Measurements from ENCODE around the gene DTHD1. TPM values are rescaled to one million over a fixed set of nuclear protein-coding genes. Genes with fewer than 3 reads are reported as not detected.

Gene DTHD1
- total RNA-seq, 1 donor from 2014 or later: not detected

DNA sequence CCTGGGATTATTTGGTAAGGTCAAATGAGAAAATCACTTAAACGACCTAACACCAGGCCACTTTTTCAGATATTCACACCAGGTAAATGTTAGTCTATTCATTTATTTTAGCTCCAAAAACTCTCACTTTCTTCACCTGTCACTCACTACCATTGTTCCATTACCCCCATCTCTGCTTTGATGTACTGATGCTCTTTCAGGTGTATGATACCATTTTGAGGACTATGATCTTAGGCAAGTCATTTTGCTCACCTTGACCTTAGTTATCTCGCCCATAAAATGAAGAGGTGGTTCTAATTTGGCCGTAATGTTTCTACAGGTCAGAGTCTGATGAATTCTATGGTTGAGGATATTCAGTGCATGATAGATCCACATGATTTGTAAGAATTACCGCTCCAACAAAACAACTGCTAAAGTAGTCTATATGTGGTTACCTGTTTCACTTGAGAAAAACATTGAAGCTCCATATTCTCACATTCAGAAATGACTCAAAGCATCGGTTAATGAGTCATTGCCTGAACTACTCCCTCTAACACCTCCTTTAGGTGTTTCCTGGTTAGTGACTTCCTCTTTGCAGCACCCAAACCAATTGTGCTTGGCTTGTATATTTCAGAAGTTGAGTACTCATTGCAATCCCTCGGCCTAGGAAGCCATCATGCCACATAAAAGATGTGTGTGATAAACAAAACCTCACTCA lies 4.5 kb downstream of the DTHD1 start:
- H3K9ac ChIP-seq (ENCODE audit: low read length): no peak overlapping the region
- no peak overlapping the region for H3K27ac Mint-ChIP-seq (ENCODE audit: unreplicated experiment)
- H3K9me3 ChIP-seq (ENCODE audit: insufficient read depth, low read depth, low read length): no peaks in the 10 kb centered on the region
- no peak overlapping the region for H3K4me3 ChIP-seq (ENCODE audit: insufficient read depth, low read depth, low read length)
- no peaks in the 10 kb centered on the region for H3K9me3 Mint-ChIP-seq (ENCODE audit: unreplicated experiment)
- H3K4me2 ChIP-seq (ENCODE audit: low read length): no peak overlapping the region
- TF ChIP-seq, protein P1, sequence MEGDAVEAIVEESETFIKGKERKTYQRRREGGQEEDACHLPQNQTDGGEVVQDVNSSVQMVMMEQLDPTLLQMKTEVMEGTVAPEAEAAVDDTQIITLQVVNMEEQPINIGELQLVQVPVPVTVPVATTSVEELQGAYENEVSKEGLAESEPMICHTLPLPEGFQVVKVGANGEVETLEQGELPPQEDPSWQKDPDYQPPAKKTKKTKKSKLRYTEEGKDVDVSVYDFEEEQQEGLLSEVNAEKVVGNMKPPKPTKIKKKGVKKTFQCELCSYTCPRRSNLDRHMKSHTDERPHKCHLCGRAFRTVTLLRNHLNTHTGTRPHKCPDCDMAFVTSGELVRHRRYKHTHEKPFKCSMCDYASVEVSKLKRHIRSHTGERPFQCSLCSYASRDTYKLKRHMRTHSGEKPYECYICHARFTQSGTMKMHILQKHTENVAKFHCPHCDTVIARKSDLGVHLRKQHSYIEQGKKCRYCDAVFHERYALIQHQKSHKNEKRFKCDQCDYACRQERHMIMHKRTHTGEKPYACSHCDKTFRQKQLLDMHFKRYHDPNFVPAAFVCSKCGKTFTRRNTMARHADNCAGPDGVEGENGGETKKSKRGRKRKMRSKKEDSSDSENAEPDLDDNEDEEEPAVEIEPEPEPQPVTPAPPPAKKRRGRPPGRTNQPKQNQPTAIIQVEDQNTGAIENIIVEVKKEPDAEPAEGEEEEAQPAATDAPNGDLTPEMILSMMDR (IDR thresholded peaks at IDR 0.05; ENCODE audit: insufficient read depth, low read depth, low read length): no peak
- no peak for TF ChIP-seq EZH2 (IDR thresholded peaks at IDR 0.05; ENCODE audit: insufficient read depth, low read length)
- H3K27ac ChIP-seq (ENCODE audit: low read depth, low read length): no peak overlapping the region
- H3K79me2 ChIP-seq (ENCODE audit: insufficient read depth, low read length): no peaks in the 10 kb centered on the region
- DNase-seq (ENCODE audit: low read depth): no peak
- no peaks in the 10 kb centered on the region for H3K4me1 Mint-ChIP-seq (ENCODE audit: low read depth, unreplicated experiment)
- H3K36me3 ChIP-seq (ENCODE audit: insufficient read depth, low read length): no peaks in the 10 kb centered on the region
- H2AFZ ChIP-seq (ENCODE audit: low read depth, low read length): no peak overlapping the region
- no peaks in the 10 kb centered on the region for H4K20me1 ChIP-seq (ENCODE audit: insufficient read depth, low read length)
- no peaks in the 10 kb centered on the region for H3K4me1 ChIP-seq (ENCODE audit: insufficient read depth, low read length)
- no peaks in the 10 kb centered on the region for H3K27me3 ChIP-seq (ENCODE audit: insufficient read depth, low read length)
- no peaks in the 10 kb centered on the region for H3K27me3 Mint-ChIP-seq (ENCODE audit: low read depth, unreplicated experiment)
- H3K4me3 Mint-ChIP-seq (ENCODE audit: unreplicated experiment): no peak overlapping the region
- H3K36me3 Mint-ChIP-seq (ENCODE audit: low read depth, unreplicated experiment): no peaks in the 10 kb centered on the region
- no peak for FAIRE-seq

GRCh38 chr4:36286481-36286871 lies 5.1 kb downstream of the DTHD1 start:
- FAIRE-seq (no peak), DNase-seq (ENCODE audit: low read depth) (no peak)
- Histone ChIP-seq H3K36me3 (ENCODE audit: insufficient read depth, low read length) (no peaks in the 10 kb centered on the region), H3K27ac (ENCODE audit: low read depth, low read length) (no peak overlapping the region), H3K4me3 (ENCODE audit: insufficient read depth, low read depth, low read length) (no peak overlapping the region), H3K9me3 (ENCODE audit: insufficient read depth, low read depth, low read length) (no peaks in the 10 kb centered on the region), H3K27me3 (ENCODE audit: insufficient read depth, low read length) (no peaks in the 10 kb centered on the region), H4K20me1 (ENCODE audit: insufficient read depth, low read length) (no peaks in the 10 kb centered on the region), H3K9ac (ENCODE audit: low read length) (no peak overlapping the region), H2AFZ (ENCODE audit: low read depth, low read length) (no peak overlapping the region), H3K4me1 (ENCODE audit: insufficient read depth, low read length) (no peaks in the 10 kb centered on the region), H3K4me2 (ENCODE audit: low read length) (no peak overlapping the region), H3K79me2 (ENCODE audit: insufficient read depth, low read length) (no peaks in the 10 kb centered on the region)
- Mint-ChIP-seq H3K9me3 (ENCODE audit: unreplicated experiment) (no peaks in the 10 kb centered on the region), H3K27ac (ENCODE audit: unreplicated experiment) (no peak overlapping the region), H3K4me1 (ENCODE audit: low read depth, unreplicated experiment) (no peaks in the 10 kb centered on the region), H3K4me3 (ENCODE audit: unreplicated experiment) (no peak overlapping the region), H3K27me3 (ENCODE audit: low read depth, unreplicated experiment) (no peaks in the 10 kb centered on the region), H3K36me3 (ENCODE audit: low read depth, unreplicated experiment) (no peaks in the 10 kb centered on the region)
- TF ChIP-seq, protein P1 (IDR thresholded peaks at IDR 0.05; ENCODE audit: insufficient read depth, low read depth, low read length): no peak
- no peak for TF ChIP-seq EZH2 (IDR thresholded peaks at IDR 0.05; ENCODE audit: insufficient read depth, low read length)

DNA sequence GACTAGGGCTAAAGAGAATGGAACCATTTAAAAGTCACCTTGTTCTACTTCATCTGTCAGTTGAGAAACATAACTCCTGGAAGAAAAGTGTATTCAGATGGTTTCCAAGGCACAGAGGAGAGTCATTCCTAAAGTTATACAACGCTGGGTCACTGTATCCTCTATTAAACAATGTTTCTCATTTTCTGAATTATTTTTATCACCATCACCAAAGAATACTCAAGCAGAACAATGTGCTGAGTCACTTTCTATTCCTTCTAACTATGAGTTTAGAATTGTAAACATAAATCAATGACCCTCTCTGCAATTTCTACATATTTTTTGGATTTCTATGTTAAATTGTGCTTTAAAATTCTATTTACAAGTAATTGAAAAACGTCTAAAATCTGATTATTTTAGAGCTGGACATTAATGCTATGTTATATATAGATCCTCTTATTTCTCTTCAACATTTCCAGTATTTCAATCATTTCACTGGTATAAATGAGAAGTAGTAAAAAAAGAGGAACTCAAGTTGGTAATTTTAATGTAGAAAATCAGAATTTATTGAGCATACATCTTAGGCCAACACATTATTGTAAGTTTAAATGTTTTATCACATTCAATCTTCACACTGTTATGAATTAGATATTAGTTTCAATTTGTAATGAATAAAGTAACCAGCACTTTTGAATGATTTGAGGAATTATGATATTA lies 7.5 kb downstream of the DTHD1 start:
- no peaks in the 10 kb centered on the region for H3K4me1 Mint-ChIP-seq (ENCODE audit: low read depth, unreplicated experiment)
- no peaks in the 10 kb centered on the region for H3K36me3 ChIP-seq (ENCODE audit: insufficient read depth, low read length)
- FAIRE-seq (no peak), DNase-seq (ENCODE audit: low read depth) (peak; percentile 49)
- H3K4me3 Mint-ChIP-seq (ENCODE audit: unreplicated experiment): no peak overlapping the region
- no peaks in the 10 kb centered on the region for H3K27me3 Mint-ChIP-seq (ENCODE audit: low read depth, unreplicated experiment)
- no peaks in the 10 kb centered on the region for H3K4me1 ChIP-seq (ENCODE audit: insufficient read depth, low read length)
- no peaks in the 10 kb centered on the region for H3K9me3 Mint-ChIP-seq (ENCODE audit: unreplicated experiment)
- H3K27ac ChIP-seq (ENCODE audit: low read depth, low read length): no peak overlapping the region
- no peaks in the 10 kb centered on the region for H3K79me2 ChIP-seq (ENCODE audit: insufficient read depth, low read length)
- no peaks in the 10 kb centered on the region for H3K9me3 ChIP-seq (ENCODE audit: insufficient read depth, low read depth, low read length)
- TF ChIP-seq, protein P1 (IDR thresholded peaks at IDR 0.05; ENCODE audit: insufficient read depth, low read depth, low read length): no peak
- TF ChIP-seq EZH2 (IDR thresholded peaks at IDR 0.05; ENCODE audit: insufficient read depth, low read length): no peak
- H3K27ac Mint-ChIP-seq (ENCODE audit: unreplicated experiment): no peak overlapping the region
- H3K36me3 Mint-ChIP-seq (ENCODE audit: low read depth, unreplicated experiment): no peaks in the 10 kb centered on the region
- no peaks in the 10 kb centered on the region for H3K27me3 ChIP-seq (ENCODE audit: insufficient read depth, low read length)
- H3K4me3 ChIP-seq (ENCODE audit: insufficient read depth, low read depth, low read length): no peak overlapping the region
- no peak overlapping the region for H3K4me2 ChIP-seq (ENCODE audit: low read length)
- H3K9ac ChIP-seq (ENCODE audit: low read length): no peak overlapping the region
- no peaks in the 10 kb centered on the region for H4K20me1 ChIP-seq (ENCODE audit: insufficient read depth, low read length)
- no peak overlapping the region for H2AFZ ChIP-seq (ENCODE audit: low read depth, low read length)

Data from astrocyte (in vitro differentiated cells and primary cell).